CD8-positive, alpha-beta memory T cell (primary cell): Measurements from ENCODE around the gene WDR27. TPM values are rescaled to one million over a fixed set of nuclear protein-coding genes. Genes with fewer than 3 reads are reported as not detected.

Source experiments
- CTCF ChIA-PET: fragments of 350-600 bp; sonication (Branson Sonifier 250); formaldehyde crosslinking; loops from one replicate; lab custom pipeline; 2021; ENCODE audit warnings: antibody characterized with exemption; lab: Charles Lee
- POLR2A ChIA-PET: fragments of 350-600 bp; sonication (Branson Sonifier 250); formaldehyde crosslinking; loops from one replicate; lab custom pipeline; 2021; ENCODE audit warnings: antibody characterized with exemption; lab: Charles Lee
- DNase-seq, 5 donors: peaks; one replicate each; pipeline versions ENCODE4 v3.0.0 to v3.0.0-alpha.2; 2020 to 2022; ENCODE audit warnings: mixed read lengths in 1 of 5
- H3K27ac ChIP-seq: one replicate; pipeline ENCODE4 v1.7.0; 2013; ENCODE audit warnings: low read depth, mild to moderate bottlenecking, low read length, moderate library complexity
- H3K27me3 ChIP-seq: 2 replicates; pipeline ENCODE4 v1.7.0; 2013; ENCODE audit warnings: low read length, mild to moderate bottlenecking; ENCODE audit not compliant: insufficient read depth, poor library complexity, severe bottlenecking
- H3K36me3 ChIP-seq: 2 replicates; pipeline ENCODE4 v1.7.0; 2013; ENCODE audit warnings: mild to moderate bottlenecking, low read length, moderate library complexity; ENCODE audit not compliant: insufficient read depth
- H3K4me1 ChIP-seq: 2 replicates; pipeline ENCODE4 v1.7.0; 2013; ENCODE audit warnings: mild to moderate bottlenecking, low read length, moderate library complexity; ENCODE audit not compliant: insufficient read depth
- H3K4me3 ChIP-seq: 2 replicates; pipeline ENCODE4 v1.7.0; 2013; ENCODE audit warnings: mild to moderate bottlenecking, low read length
- H3K9me3 ChIP-seq: 2 replicates; pipeline ENCODE4 v1.7.0; 2013; ENCODE audit warnings: mild to moderate bottlenecking, low read length
- H3K27ac Mint-ChIP-seq, 8 donors: one replicate each; pipeline ENCODE4 v1.8.0; 2020 to 2021; ENCODE audit warnings: mixed read lengths in 8 of 8, mild to moderate bottlenecking in 6 of 8, inconsistent platforms in 3 of 8, moderate library complexity in 3 of 8
- H3K27me3 Mint-ChIP-seq, 2 donors: one replicate each; pipeline ENCODE4 v1.8.0; 2020 to 2021; ENCODE audit warnings: mixed read lengths in 2 of 2, mild to moderate bottlenecking in 1 of 2, moderate library complexity in 1 of 2
- H3K36me3 Mint-ChIP-seq, 3 donors: one replicate each; pipeline ENCODE4 v1.8.0; 2020 to 2021; ENCODE audit warnings: mixed read lengths in 3 of 3, inconsistent platforms in 1 of 3, mild to moderate bottlenecking in 1 of 3
- H3K4me1 Mint-ChIP-seq, 3 donors: one replicate each; pipeline ENCODE4 v1.8.0; 2020 to 2021; ENCODE audit warnings: mixed read lengths in 3 of 3, inconsistent platforms in 1 of 3, mild to moderate bottlenecking in 1 of 3
- H3K4me3 Mint-ChIP-seq, 7 donors: one replicate each; pipeline ENCODE4 v1.8.0; 2020 to 2021; ENCODE audit warnings: mixed read lengths in 7 of 7, mild to moderate bottlenecking in 6 of 7, moderate library complexity in 4 of 7, inconsistent platforms in 2 of 7
- H3K9me3 Mint-ChIP-seq, 5 donors: one replicate each; pipeline ENCODE4 v1.8.0; 2020 to 2022; ENCODE audit warnings: mixed read lengths in 5 of 5, mild to moderate bottlenecking in 3 of 5, moderate library complexity in 2 of 5, inconsistent platforms in 1 of 5
- polyA plus RNA-seq: library from polyadenylated mRNA; unstranded; fragments of 300-500 nt; fragmentation: Illumina TruSeq; gene quantifications from one replicate; pipeline ENCODE4 v1.2.3, GENCODE V29; 2021
- total RNA-seq, 2 experiments: library from RNA; stranded (reverse); gene quantifications; one replicate each; pipeline ENCODE4 v1.2.3, GENCODE V29; 2021

Gene WDR27
- total and polyA plus RNA-seq, 3 experiments from 2014 or later: 7.4 to 29.4 (median 24.5) TPM

DNA sequence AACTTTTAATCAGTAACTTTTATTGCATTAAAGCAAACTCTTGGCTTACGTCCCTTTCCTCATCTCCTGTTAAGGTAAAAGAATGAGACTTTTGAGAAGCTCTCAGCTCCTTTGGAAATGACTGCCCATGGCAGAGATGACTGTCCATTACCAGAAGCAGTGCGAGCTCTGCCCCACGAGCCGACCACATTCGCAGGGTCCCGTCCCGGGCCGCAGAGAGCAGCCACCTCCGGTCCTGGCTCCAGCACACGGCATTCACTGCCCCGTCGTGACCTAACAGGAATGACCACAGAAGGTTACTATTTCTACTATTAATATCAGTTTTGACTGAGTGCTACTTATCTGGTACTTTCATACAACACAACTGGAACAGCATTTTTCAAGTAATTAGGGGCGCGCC lies 63.4 kb downstream of the WDR27 start:
- CTCF ChIA-PET: no interaction called here
- no peak for DNase-seq
- Mint-ChIP-seq H3K27me3 (no peaks in the 10 kb centered on the region), H3K4me3 (no peak overlapping the region), H3K9me3 (no peaks in the 10 kb centered on the region), H3K27ac (peak overlapping the region in 2 of 8 donors; percentile 74 to 77), H3K36me3 (peaks cover under 1 to 37% (median 9%) of the 10 kb centered on the region in 3 donors), H3K4me1 (no peaks in the 10 kb centered on the region)
- H3K27ac ChIP-seq: no peak overlapping the region
- H3K27me3 ChIP-seq: no peaks in the 10 kb centered on the region
- POLR2A ChIA-PET: no interaction called here
- H3K36me3 ChIP-seq: no peaks in the 10 kb centered on the region
- no peak overlapping the region for H3K4me3 ChIP-seq
- H3K4me1 ChIP-seq: no peaks in the 10 kb centered on the region
- H3K9me3 ChIP-seq: no peaks in the 10 kb centered on the region

DNA sequence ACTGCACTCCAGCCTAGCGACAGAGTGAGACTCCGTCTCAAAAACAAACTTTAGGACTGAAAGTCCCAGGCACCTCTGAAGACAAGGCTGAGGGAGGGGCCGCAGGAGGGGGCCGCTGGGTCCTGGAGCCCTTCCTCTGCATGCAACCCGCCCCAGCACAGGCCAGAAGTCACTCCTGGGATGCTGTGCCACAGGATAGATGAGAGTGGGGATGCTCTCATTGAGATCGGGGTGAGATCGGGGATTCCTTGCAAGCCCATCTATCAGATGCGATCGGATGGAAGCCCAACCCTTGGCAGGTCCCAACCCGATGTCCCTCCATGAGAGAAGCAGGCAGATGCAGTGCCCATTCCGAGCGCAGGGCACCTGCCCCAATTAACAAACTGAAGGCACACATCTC lies 66.5 kb downstream of the WDR27 start:
- Mint-ChIP-seq H3K9me3 (no peaks in the 10 kb centered on the region), H3K27me3 (no peaks in the 10 kb centered on the region), H3K4me1 (no peaks in the 10 kb centered on the region), H3K27ac (no peak overlapping the region), H3K4me3 (no peak overlapping the region), H3K36me3 (peaks cover 11 to 51% (median 17%) of the 10 kb centered on the region in 3 donors)
- Histone ChIP-seq H3K27me3 (no peaks in the 10 kb centered on the region), H3K27ac (no peak overlapping the region), H3K4me1 (no peaks in the 10 kb centered on the region), H3K4me3 (no peak overlapping the region), H3K36me3 (no peaks in the 10 kb centered on the region), H3K9me3 (no peaks in the 10 kb centered on the region)
- ChIA-PET CTCF (no interaction called here), POLR2A (no interaction called here)
- DNase-seq: no peak

DNA sequence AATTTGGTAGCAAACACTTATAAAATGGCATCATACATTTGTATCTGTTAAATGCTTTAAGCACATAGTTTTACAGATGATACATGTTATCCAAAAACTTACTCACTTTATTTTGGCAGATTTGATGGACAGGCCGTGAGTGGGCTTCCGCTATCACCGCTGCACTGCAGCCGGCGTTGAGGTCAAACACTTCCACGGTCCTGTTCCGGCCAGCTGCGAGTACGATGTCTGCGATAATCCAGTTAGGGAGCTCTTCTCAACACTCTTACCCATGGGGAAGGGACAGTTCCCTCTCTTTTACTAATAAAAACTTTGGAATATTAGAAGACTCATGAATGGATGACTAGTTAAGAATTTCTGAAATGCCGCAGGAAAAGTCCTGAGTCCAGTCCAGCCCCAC lies 69.0 kb downstream of the WDR27 start:
- Mint-ChIP-seq H3K27ac (no peak overlapping the region), H3K4me1 (no peaks in the 10 kb centered on the region), H3K36me3 (peaks cover 11 to 53% (median 17%) of the 10 kb centered on the region in 3 donors), H3K4me3 (no peak overlapping the region), H3K9me3 (no peaks in the 10 kb centered on the region), H3K27me3 (no peaks in the 10 kb centered on the region)
- no peak overlapping the region for H3K4me3 ChIP-seq
- ChIA-PET CTCF (no interaction called here), POLR2A (no interaction called here)
- no peaks in the 10 kb centered on the region for H3K27me3 ChIP-seq
- DNase-seq: no peak
- H3K36me3 ChIP-seq: no peaks in the 10 kb centered on the region
- H3K27ac ChIP-seq: no peak overlapping the region
- no peaks in the 10 kb centered on the region for H3K4me1 ChIP-seq
- no peaks in the 10 kb centered on the region for H3K9me3 ChIP-seq

DNA sequence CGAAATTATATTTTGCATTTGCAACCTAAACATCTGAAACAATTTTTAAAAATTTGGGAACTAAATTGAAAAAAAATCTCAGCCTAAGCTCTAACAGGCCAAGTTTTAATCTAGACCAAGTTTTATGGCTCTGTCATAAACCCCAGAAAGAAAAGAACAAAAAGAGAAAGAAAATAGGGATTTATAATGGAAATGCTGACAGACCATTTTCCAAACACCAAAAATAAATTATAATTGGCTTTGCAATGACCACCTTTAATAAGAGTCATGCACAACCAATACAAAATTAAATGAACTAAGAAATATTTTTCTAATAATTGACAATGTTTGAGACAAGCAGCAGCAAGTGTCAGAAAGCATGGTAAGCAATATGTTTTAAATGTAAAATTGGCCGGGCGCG lies 72.6 kb downstream of the WDR27 start:
- H3K27me3 ChIP-seq: no peaks in the 10 kb centered on the region
- Mint-ChIP-seq H3K27ac (no peak overlapping the region), H3K9me3 (no peaks in the 10 kb centered on the region), H3K4me1 (no peaks in the 10 kb centered on the region), H3K4me3 (no peak overlapping the region), H3K27me3 (no peaks in the 10 kb centered on the region), H3K36me3 (peaks cover 11 to 57% (median 21%) of the 10 kb centered on the region in 3 donors)
- no peak overlapping the region for H3K27ac ChIP-seq
- no peak for DNase-seq
- ChIA-PET CTCF (no interaction called here), POLR2A (no interaction called here)
- H3K9me3 ChIP-seq: no peaks in the 10 kb centered on the region
- H3K4me3 ChIP-seq: no peak overlapping the region
- no peaks in the 10 kb centered on the region for H3K4me1 ChIP-seq
- H3K36me3 ChIP-seq: no peaks in the 10 kb centered on the region

DNA sequence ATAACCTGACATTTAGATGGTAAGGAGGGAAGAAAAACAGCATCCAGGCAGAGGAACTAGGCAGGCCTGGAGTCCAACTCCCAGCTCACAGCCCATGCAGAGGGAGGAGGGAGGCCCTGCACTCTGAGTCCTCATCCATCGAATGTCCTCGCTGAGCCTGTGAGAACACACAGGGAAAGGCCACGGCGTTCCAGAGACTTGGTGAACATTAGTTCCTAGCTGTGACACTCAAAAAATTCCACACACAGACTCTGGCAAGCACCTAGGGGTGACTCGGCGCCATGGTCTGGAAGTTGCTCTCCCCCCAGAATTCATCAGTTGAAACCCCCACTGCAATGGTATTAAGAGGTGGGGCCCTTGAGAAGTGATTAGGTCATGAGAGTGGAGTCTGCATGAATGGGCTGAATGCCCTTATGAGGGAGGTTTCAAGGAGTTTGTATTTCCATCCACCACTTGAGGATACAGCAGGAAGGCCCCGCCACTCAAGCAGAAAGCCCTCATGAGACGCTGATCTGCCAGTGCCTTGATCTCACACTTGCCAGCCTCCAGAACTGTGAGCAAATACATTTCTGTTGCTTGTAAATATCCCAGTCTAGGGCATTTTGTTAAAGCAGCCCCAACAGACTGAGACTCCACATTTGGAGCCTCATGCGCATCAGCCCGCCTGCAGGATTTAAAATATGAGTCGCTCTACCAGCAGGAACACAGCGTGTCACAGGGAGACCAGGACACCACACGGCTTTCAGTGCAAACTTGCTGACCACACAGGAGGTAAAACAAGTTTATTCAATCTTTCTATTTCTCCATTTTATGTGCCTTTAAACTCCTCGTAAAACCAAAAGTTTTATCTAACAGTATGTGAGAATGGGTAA lies 73.9 kb downstream of the WDR27 start:
- H3K36me3 ChIP-seq: no peaks in the 10 kb centered on the region
- H3K27ac ChIP-seq: no peak overlapping the region
- H3K4me3 ChIP-seq: no peak overlapping the region
- Mint-ChIP-seq H3K4me3 (no peak overlapping the region), H3K36me3 (peaks cover 6 to 48% (median 14%) of the 10 kb centered on the region in 3 donors), H3K9me3 (no peaks in the 10 kb centered on the region), H3K27ac (no peak overlapping the region), H3K4me1 (no peaks in the 10 kb centered on the region), H3K27me3 (no peaks in the 10 kb centered on the region)
- no peaks in the 10 kb centered on the region for H3K27me3 ChIP-seq
- no peaks in the 10 kb centered on the region for H3K9me3 ChIP-seq
- POLR2A ChIA-PET: no interaction called here
- CTCF ChIA-PET: no interaction called here
- no peak for DNase-seq
- H3K4me1 ChIP-seq: no peaks in the 10 kb centered on the region

DNA sequence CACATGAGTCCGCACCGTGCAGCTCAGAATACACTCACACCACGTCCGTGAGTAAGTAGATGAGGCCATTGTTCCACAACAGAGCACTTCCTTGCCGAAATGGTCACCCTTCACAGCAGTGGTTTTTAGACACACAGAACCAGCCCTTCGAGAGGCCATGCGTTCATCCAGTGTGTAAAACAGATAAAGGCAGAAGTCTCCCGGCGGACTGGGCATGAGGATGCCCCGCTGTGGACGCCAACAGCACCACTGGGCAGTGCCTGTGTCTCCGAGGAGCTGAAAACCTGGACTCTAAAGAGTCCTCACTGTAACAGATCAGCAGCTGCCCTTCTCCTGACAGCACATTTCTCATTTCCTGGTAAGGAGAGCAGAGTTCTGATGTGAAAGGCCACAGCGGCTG lies 75.2 kb downstream of the WDR27 start:
- Histone ChIP-seq H3K36me3 (no peaks in the 10 kb centered on the region), H3K27ac (no peak overlapping the region), H3K27me3 (no peaks in the 10 kb centered on the region), H3K9me3 (no peaks in the 10 kb centered on the region), H3K4me1 (no peaks in the 10 kb centered on the region), H3K4me3 (no peak overlapping the region)
- ChIA-PET POLR2A (no interaction called here), CTCF (no interaction called here)
- Mint-ChIP-seq H3K27ac (peak overlapping the region in 1 of 8 donors; percentile 63), H3K4me1 (no peaks in the 10 kb centered on the region), H3K27me3 (no peaks in the 10 kb centered on the region), H3K4me3 (no peak overlapping the region), H3K36me3 (peaks cover 0 to 40% (median 9%) of the 10 kb centered on the region in 3 donors), H3K9me3 (no peaks in the 10 kb centered on the region)
- no peak for DNase-seq

DNA sequence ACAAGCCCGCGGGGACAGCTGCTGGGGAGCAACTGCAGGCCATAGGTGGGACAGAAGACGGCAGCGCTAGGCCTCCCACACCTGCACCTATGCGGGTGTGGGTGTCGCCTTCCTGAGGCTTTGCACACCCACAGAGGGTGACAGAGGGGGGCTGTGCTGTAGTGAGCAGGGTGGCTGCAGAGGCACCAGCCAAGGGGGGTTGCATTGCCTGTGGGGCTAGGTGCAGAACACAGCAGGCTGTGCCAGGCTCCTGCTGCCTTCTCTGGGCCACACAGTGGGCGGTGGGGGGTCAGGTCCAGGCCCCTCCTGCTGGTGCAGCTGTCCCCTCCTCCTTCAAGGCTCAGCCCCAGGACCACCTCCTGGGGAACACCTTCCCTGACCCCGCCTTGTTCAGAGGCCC lies 75.7 kb downstream of the WDR27 start:
- no peak for DNase-seq
- no peak overlapping the region for H3K27ac ChIP-seq
- CTCF ChIA-PET: no interaction called here
- no peaks in the 10 kb centered on the region for H3K4me1 ChIP-seq
- peak overlapping the region in 1 of 8 donors; percentile 63 for H3K27ac Mint-ChIP-seq
- no peaks in the 10 kb centered on the region for H3K9me3 ChIP-seq
- H3K27me3 Mint-ChIP-seq: no peaks in the 10 kb centered on the region
- POLR2A ChIA-PET: no interaction called here
- H3K4me3 Mint-ChIP-seq: no peak overlapping the region
- H3K9me3 Mint-ChIP-seq: no peaks in the 10 kb centered on the region
- no peaks in the 10 kb centered on the region for H3K36me3 ChIP-seq
- H3K4me3 ChIP-seq: no peak overlapping the region
- H3K27me3 ChIP-seq: no peaks in the 10 kb centered on the region
- no peaks in the 10 kb centered on the region for H3K4me1 Mint-ChIP-seq
- peaks cover 0 to 38% (median 9%) of the 10 kb centered on the region in 3 donors for H3K36me3 Mint-ChIP-seq

DNA sequence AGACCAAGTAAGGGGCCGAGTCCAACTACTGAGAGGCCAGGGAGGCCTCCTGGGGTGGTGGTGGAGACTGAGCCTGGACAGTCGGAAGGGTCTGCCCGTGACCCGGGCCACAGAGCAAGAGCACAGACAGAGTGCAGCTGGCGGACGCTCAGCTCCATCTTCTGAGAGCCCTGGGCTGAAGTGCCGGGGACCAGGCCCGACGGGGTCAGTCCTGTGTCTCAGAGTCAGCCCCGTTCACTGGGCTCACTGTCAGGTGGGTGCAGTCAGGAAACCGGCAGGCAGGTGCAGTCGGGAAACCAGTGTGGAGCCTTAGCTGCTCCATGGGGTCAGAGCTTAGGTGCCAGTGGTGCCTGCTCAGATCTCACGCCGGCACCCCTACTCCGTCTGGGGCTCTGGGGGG lies 76.5 kb downstream of the WDR27 start:
- H3K4me3 Mint-ChIP-seq: no peak overlapping the region
- H3K27ac ChIP-seq: no peak overlapping the region
- H3K4me3 ChIP-seq: no peak overlapping the region
- no peaks in the 10 kb centered on the region for H3K4me1 ChIP-seq
- CTCF ChIA-PET: no interaction called here
- H3K36me3 Mint-ChIP-seq: peaks cover 0 to 34% (median 6%) of the 10 kb centered on the region in 3 donors
- no peaks in the 10 kb centered on the region for H3K9me3 Mint-ChIP-seq
- DNase-seq: no peak
- H3K36me3 ChIP-seq: no peaks in the 10 kb centered on the region
- H3K27me3 ChIP-seq: no peaks in the 10 kb centered on the region
- no peaks in the 10 kb centered on the region for H3K9me3 ChIP-seq
- H3K27ac Mint-ChIP-seq: no peak overlapping the region
- no peaks in the 10 kb centered on the region for H3K4me1 Mint-ChIP-seq
- no peaks in the 10 kb centered on the region for H3K27me3 Mint-ChIP-seq
- POLR2A ChIA-PET: no interaction called here
